HG02973 (cell line): ENCODE data around the gene CDH4.

Experiments used
- ATAC-seq: cut with Tn5 transposase; IDR thresholded peaks from one replicate; pipeline ENCODE4 v1.9.1; 2021; ENCODE audit warnings: moderate library complexity; ENCODE audit not compliant: unreplicated experiment

Gene CDH4

DNA sequence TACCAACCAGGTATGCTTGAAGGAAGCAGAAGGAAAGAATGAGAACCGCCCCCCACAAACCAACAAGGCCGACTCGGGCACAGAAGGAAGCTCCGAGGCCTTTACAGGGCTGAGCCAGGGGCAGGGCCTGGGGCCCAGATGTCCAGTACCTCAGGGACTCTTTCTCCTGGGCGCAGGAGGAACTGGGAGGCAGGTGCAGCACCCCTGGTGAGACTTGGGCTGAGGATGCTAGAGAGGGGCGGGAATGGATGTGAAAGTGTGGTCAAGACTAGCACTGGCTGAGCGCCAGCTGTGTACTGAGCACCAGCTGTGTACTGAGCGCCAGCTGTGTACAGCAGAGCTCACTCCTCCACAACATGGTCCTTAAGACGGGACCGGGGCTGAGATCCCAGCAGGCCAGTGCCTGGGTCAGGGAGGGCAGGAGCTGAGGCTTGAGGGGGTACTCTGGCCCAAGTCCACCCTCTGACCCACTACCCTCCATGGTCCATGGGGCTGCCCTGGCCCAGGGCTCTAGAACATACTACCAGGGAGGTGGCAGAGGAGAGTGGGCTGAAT is 444.2 kb downstream of the CDH4 start:
- no peak for ATAC-seq

DNA sequence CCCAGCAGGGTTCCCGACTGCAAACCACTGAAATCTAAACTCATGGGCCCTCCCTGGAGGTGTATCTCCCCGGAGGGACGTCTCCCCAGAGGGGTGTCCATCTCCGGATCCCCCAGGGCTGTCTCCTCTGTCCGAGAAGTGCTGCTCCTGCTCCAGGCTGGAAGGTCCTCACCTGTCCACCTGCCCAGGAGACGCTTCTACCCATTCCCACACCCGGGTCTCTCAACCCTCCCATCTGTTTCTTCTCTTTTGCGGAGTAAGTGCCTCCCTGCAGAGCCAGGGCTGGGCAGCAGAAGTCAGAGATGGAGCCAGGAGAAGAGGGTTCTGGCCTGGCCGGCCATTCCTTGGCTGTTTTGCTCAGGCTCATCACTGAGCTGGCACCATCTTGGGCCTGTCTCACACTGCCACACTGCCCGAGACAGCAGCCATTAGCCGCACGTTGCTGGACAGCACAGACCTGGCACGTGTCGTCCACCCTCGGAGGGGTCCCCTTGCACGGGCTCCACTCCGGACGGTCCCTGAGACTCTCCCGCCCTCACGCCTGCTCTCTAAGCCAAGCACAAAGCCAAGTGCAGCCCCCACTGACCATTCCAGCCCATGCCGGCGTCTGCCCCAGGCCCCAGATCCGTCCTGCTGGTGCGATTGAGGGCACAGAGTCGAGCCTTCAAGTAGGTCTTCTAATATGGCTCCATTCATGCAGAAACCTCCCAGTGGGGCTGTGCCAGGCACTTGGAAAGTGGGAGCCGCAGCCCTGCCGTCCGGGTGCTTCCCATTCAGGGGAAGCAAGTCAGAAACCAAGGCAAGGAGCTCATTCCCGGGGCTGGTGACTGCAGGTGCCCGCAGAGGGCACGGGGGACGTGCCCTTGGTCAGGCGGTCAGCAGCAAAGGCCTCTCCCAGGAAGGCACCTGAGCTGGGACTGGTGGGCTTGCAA is 445.9 kb downstream of the CDH4 start:
- ATAC-seq, result no peak

DNA sequence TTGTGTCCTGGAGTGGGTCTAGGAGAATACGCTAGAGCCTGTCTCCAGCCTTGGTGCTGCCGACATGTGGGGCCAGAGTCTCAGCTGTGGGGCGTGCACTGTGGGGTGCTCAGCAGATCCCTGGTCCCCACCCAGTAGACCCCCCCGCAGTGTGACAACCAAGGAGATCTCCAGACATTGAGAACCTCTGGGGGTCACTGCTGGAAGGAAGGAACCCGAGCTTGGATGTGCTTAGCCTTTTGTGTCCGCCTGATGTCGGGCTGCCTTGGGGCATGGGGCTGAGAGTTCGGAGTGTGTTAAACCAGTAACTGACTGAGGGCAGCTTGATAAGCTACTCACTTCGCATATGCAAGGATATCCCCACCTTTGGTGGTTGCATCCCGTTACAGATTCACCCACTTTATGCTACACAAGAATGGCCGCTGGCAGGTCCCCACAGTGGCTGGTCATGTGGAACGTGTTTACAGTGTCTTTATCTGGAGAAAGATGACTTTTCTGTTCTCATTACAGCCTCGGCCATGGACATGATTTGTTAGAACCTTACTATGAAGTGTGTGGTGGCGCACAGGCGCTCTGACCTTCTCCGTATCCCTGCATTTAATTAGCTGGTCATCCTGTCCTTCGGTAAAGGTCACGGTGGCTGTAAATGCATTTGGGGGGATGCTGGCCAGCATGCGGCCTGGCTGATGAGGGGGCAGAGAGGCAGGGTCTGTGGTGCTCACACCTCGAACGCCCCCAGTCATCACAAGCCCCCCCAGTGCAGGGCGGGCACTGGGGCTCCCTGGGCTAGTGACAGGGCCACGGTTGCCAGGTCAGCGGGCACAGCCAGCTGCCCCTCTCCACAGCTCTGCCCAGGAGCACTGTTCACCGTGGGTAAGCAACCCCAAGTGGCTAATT is 446.8 kb downstream of the CDH4 start:
- ATAC-seq, result no peak

DNA sequence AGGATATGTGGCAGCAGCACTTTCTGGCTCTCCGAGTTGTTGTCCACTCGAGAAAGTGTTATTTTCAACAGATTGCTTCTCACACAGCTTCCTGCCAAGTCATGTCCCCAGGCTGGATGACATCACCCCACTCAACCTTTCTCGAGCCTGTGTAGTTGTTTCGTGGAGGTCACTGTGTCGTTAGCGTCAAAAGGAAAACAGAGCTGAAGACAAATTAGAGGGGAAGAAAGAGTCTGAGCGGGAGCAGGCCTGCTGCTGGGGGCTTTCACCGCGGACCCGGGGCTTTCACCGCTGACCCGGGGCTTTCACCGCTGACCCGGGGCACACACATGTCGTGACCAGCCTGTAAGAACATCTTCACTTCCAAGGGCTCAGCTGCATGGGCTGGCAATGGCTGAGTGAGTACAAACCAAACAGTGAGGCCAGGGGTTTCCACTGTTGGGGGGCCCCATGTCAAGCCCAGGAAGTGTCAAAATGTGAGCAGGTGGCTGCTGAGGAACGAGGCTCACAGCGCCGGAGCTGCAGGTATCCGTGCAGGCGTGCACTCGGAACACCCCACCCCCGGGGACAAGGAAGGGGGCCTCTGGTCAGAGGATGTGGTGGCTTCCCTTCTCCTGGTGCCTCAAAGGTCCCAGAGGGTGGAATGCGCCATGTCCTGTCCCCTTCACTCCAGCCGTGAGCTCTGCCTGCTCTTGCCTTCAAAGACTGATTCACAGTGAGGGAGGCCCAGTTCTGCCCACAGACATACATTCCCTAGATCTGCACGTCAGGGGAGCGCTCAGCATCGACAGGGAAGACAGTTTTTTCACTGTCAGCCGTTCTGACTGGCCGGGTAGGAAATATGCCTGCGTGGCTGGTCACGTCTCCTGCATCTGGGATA is 447.7 kb downstream of the CDH4 start:
- no peak for ATAC-seq

DNA sequence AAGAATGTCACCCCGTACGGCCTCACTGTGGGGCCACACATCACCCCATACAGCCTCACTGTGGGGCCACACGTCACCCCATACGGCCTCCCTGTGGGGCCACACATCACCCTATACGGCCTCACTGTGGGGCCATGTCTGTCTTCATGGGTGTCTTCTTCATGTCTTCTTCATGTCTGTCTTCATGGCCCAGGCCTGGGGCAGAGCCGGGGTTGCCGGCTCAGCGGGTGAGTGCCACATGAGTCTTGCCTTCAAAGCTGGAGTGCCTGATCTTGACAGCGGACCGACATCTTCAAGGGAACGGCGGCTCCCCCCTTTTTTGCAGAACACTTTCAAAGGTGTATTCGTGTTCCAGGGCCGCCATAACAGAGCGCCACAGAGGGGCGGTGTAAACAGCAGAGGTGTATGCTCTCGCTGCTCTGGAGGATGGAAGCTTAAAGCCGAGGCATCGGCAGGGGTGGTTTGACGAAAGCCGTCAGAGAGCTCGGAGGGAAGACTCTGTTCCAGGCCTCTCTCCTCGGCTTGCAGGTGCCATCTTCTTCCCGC is 448.6 kb downstream of the CDH4 start:
- ATAC-seq, result no peak

DNA sequence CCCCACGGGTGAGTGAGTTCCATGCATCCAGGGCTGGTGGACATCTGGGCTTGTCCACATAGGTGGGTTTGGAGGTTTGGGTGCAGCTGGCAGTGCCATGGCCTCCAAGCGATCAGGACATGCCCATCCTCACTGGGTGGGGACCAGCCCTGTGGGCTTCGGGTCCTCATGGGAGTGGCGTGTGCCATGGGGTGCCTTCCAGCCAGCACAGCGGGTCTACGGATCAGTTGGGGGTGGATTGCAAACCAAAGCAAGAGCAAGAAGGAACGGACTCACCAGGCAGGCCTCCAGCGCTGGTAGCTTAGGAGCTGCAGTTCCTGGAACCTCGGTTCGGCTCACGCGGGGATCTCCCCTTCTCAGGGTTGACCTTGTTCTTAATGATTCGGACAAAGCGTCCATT is 449.3 kb downstream of the CDH4 start:
- no peak for ATAC-seq

DNA sequence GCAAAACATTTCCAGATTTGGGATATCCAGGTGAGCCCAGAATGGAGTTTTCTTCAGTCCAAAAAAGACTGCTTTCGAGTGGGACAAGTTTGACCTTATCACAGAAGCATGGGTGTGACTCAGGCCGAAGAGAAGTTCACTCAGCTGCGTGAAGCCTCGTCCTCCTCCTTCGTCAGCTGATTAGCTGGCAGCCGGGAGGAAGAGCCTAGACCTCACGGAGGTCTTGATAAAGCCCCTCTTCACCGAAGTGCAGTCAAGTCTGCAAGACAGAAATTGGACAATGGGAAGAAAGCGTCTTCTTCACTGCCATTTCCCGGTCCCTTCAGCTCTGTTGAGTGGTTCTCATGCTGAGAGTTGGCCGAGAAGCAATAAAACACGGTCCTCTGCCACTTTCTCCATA is 449.7 kb downstream of the CDH4 start:
- no peak for ATAC-seq

- ATAC-seq, result no peak
These were observed 450.2 kb downstream of the CDH4 start for GRCh38 chr20:61702246-61702645.

DNA sequence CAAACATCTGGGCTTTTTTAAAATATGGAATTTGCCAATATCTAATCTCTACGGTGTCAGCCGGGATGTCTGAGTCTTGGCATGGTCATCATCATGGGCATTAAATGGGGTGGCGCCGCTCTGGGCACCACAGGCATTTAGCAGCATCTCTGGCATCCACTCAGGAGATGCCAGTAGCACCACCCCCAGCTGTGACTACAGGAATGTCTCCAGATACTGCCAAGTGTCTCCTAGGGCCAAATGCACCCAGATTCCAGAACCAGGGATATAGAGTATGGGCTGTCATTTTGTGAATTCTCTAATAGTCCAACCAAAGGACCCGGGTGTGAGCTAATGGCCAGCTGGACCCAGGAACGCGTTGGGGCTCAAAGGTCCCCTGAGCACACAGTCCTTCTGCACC is 452.6 kb downstream of the CDH4 start:
- ATAC-seq, result no peak

DNA sequence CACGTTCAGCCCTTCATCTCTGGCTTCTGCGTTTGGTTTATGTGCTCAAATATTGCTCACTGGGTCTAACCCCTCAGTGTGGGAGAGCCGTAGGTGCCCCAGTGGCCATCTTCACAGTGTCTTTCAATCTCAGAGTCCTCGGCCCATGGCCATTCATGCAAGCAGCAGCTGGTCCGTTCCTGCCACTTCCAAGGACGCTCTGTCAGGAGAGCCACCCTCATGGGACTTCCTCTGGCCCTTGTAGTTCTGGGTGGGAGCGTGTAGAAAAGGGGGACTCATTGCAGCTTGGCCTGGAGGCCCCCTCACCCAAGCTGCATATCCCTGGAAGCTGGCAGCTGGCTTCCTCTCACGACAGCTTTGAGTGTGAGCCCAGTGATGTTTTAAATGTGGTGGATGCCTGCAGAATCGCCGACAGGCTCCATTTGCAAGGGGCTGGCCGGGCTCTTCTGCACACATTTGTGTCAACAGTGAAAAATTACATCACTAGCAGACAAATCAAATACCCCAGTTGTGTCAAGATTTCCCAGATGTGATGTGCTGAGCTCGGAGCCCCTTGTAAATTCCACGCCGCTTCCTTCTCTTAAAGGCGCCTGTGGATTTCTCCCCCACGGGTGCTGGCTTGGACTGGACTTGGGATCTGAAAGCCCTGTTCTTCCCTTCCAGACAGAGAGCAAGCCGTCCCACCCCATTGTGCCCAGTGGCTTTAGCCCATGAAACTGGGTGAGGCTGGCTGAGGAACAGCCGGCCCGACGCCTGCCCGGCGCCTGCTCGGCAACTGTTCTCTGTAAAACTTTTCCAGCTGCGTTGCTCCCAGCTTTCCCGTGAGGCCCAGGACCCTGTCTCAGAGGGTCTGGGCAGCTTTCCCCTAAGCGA is 453.6 kb downstream of the CDH4 start:
- no peak for ATAC-seq

DNA sequence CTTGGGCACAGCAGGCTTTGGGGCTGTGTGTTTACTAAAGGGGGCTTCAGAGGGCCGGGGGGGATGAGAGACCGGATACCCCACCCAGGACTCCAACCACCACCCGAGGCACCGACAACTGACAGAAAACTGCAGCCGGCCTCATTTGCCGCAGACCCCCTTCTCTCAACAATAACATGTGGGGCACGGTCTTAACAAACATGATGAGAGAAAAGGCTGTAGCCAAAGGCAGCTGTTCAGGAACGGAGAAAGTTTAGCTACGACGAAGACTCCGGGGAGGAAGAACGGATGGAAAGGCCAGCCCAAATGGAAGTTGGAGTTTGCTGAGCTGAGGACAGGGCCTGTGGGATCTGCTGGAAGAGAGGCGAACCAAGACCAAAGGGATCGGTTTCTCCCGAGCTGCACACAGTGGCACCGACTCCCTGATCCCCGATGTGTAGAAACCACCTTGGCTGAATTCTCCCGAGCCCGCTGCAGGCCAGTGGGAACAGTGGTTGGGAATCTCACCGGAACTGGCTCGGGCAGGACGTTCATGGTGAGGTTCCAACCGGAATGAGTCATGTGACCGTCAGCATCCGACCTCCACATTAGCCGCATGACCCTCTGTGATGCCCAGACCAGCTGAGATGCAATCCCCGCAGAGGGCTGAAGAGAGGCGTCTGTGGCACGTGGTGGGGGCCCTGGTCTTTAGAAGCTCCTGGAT is 454.3 kb downstream of the CDH4 start:
- no peak for ATAC-seq

DNA sequence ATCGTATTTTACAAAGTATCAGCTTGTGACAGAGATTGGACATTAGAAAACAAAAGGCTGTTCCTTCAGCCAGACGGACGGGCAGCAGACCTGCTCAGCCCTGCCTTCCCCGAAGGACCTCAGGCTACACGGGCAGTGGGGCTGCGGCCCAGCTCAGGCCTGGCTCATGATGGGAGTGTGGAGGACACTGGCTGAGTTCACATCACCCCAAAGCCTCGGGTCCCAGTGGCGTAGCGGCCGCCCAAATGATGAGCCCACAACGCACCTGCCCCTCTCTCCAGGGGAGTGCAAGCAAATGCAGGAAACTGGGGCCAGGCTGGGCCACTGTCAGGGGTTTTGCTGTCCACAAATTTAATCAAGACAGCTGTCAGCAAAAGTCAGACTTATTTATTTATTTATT is 456.8 kb downstream of the CDH4 start:
- ATAC-seq, result no peak

DNA sequence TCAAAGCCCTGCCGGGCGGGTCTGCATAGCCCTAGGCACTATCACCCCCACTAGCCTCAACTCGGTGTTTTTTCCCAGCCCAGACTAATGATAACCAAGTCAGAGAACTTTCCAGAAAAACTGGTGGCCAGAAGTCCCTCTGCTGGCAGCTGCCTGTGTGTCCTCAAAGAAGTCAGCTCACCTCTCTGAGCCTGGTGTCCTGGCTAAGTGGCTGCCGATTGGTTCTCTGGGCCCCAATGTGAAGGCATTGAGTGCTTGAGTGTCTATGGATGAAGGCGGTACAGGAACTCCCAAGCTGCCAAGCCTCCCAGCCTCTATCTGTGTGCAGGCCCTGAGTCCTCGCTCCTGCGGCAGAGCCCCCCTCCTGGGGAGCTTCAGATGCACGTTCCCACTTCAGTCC is 458.0 kb downstream of the CDH4 start:
- ATAC-seq, result no peak

DNA sequence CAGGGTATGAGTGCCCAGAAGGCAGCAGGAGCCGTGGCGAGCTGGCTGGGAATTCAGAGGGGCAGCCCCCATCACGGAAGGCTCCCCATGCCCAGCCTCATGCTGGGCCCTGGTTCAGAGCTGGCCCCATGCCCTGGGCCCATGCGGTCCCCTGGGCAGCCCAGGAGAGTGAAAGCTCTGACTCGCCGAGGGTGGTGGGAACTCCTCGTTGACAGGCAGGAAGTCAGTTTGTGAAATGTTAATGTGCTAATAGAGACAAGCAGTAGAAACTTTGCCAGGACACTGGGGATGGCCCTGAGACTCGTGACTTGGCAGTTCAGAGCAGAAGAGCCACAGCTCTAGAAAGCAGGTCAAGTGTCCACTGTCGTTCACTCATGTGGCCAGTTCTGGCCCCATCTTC is 460.6 kb downstream of the CDH4 start:
- no peak for ATAC-seq

GRCh38 chr20:61718361-61719005 is 466.4 kb downstream of the CDH4 start:
- ATAC-seq, result no peak

GRCh38 chr20:61719691-61720347 is 467.8 kb downstream of the CDH4 start:
- no peak for ATAC-seq

GRCh38 chr20:61720348-61720696 is 468.3 kb downstream of the CDH4 start:
- no peak for ATAC-seq

DNA sequence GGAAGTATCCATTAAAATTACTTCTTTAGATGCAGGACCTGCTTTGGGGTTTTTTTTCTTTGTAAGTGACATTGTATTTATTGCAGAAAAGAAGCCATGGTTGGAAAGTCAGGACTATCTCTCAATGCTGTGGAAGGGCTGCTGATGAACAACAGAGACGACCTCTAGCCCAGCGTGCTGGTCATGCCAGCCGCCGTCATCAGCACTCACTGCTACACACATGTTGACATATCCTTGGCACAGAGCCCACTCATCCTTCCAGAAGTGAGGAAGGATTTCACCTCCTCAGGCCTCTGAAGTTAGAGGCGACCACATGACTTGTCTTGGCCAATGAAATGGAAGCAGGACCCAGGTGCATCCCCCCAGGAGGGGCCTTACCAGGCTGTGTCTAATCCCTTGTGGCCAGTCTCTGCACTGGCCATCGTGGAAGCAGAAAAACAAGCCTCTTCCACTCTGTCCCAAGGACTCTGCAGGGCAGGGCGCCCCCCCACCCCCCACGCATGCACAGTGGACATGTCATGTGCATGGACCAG is 470.2 kb downstream of the CDH4 start:
- ATAC-seq, result no peak
